DOHH2 (cell line): ENCODE measurements around the gene FUT7.

Experiments used
- H3F3A ChIP-seq: fragments of 200-600 bp; sonication (generic), shearing (Covaris generic); 2 replicates; pipeline ENCODE4 v1.6.0; 2016; ENCODE audit warnings: antibody characterized with exemption, mild to moderate bottlenecking; ENCODE audit not compliant: control insufficient read depth, insufficient read depth
- H3K27ac ChIP-seq: fragments of 200-600 bp; sonication (generic); 2 replicates; pipeline ENCODE4 v1.5.1; 2014; ENCODE audit warnings: low read depth, mild to moderate bottlenecking, low read length, moderate library complexity
- H3K27me3 ChIP-seq: fragments of 200-600 bp; sonication (generic); 2 replicates; pipeline ENCODE4 v1.6.1; 2014; ENCODE audit warnings: mild to moderate bottlenecking, low read length, mixed read lengths; ENCODE audit not compliant: control insufficient read depth
- H3K36me3 ChIP-seq: fragments of 200-600 bp; sonication (generic); 2 replicates; pipeline ENCODE4 v1.6.1; 2014; ENCODE audit warnings: mild to moderate bottlenecking, low read length, moderate library complexity, mixed read lengths; ENCODE audit not compliant: control insufficient read depth
- H3K4me1 ChIP-seq: fragments of 200-600 bp; sonication (generic); 2 replicates; pipeline ENCODE4 v1.6.1; 2014; ENCODE audit warnings: mild to moderate bottlenecking, low read length, mixed read lengths; ENCODE audit not compliant: control insufficient read depth
- H3K4me2 ChIP-seq: fragments of 200-600 bp; sonication (generic); 2 replicates; pipeline ENCODE4 v1.6.0; 2014; ENCODE audit warnings: mild to moderate bottlenecking, low read length, moderate library complexity
- H3K4me3 ChIP-seq: fragments of 200-600 bp; sonication (generic); 2 replicates; pipeline ENCODE4 v1.5.1; 2014; ENCODE audit warnings: mild to moderate bottlenecking, low read length, mixed read lengths
- H3K79me2 ChIP-seq: fragments of 200-600 bp; sonication (generic); 2 replicates; pipeline ENCODE4 v1.6.1; 2014; ENCODE audit warnings: mild to moderate bottlenecking, low read length, mixed read lengths; ENCODE audit not compliant: control insufficient read depth
- H3K9me2 ChIP-seq: fragments of 200-600 bp; sonication (generic); replicated peaks from 2 replicates; pipeline ENCODE4 v1.6.1; 2014; ENCODE audit warnings: mild to moderate bottlenecking, low read length, mixed read lengths; ENCODE audit not compliant: control insufficient read depth
- H3K9me3 ChIP-seq: fragments of 200-600 bp; sonication (generic); 2 replicates; pipeline ENCODE4 v1.6.1; 2014; ENCODE audit warnings: antibody characterized with exemption, low read length, mixed read lengths; ENCODE audit not compliant: control insufficient read depth, insufficient read depth
- H4K20me1 ChIP-seq: fragments of 200-600 bp; sonication (generic); 2 replicates; pipeline ENCODE4 v1.6.0; 2014; ENCODE audit warnings: low read depth, mild to moderate bottlenecking, antibody characterized with exemption, low read length, moderate library complexity; ENCODE audit not compliant: control insufficient read depth, insufficient read depth
- CTCF ChIP-seq: fragments of 200-600 bp; sonication (generic); IDR thresholded peaks from one replicate; pipeline ENCODE4 v1.5.1; 2014; ENCODE audit warnings: antibody characterized with exemption, mild to moderate bottlenecking, low read depth, low read length; ENCODE audit not compliant: poor library complexity, severe bottlenecking
- EZH2phosphoT487 ChIP-seq: fragments of 200-600 bp; sonication (generic); IDR thresholded peaks from 2 replicates; pipeline ENCODE4 v1.6.1; 2017; ENCODE audit warnings: borderline replicate concordance, mild to moderate bottlenecking, antibody characterized with exemption, low read length, moderate library complexity, mixed read lengths

The FUT7 gene

GRCh38 chr9:137014776-137015539 is 16.9 kb downstream of the FUT7 start:
- H3K36me3 ChIP-seq = no peaks in the 10 kb centered on the region
- H3F3A ChIP-seq = no peaks in the 10 kb centered on the region
- no peaks in the 10 kb centered on the region for H3K4me1 ChIP-seq
- H3K79me2 ChIP-seq = no peaks in the 10 kb centered on the region
- no peak for TF ChIP-seq EZH2phosphoT487
- H3K27me3 ChIP-seq = no peaks in the 10 kb centered on the region
- H3K9me3 ChIP-seq = no peaks in the 10 kb centered on the region
- H3K9me2 ChIP-seq = no peaks in the 10 kb centered on the region
- no peak overlapping the region for H3K4me2 ChIP-seq
- H4K20me1 ChIP-seq = no peaks in the 10 kb centered on the region
- no peak overlapping the region for H3K27ac ChIP-seq
- no peak overlapping the region for H3K4me3 ChIP-seq

GRCh38 chr9:137014166-137014565 is 17.7 kb downstream of the FUT7 start:
- H4K20me1 ChIP-seq = no peaks in the 10 kb centered on the region
- TF ChIP-seq EZH2phosphoT487 (no peak), CTCF (no peak)
- H3K27ac ChIP-seq = no peak overlapping the region
- no peaks in the 10 kb centered on the region for H3K27me3 ChIP-seq
- H3K4me2 ChIP-seq = no peak overlapping the region
- H3K4me1 ChIP-seq = no peaks in the 10 kb centered on the region
- H3K36me3 ChIP-seq = no peaks in the 10 kb centered on the region
- H3K9me3 ChIP-seq = no peaks in the 10 kb centered on the region
- H3F3A ChIP-seq = no peaks in the 10 kb centered on the region
- H3K9me2 ChIP-seq = no peaks in the 10 kb centered on the region
- H3K79me2 ChIP-seq = no peaks in the 10 kb centered on the region
- no peak overlapping the region for H3K4me3 ChIP-seq

DNA sequence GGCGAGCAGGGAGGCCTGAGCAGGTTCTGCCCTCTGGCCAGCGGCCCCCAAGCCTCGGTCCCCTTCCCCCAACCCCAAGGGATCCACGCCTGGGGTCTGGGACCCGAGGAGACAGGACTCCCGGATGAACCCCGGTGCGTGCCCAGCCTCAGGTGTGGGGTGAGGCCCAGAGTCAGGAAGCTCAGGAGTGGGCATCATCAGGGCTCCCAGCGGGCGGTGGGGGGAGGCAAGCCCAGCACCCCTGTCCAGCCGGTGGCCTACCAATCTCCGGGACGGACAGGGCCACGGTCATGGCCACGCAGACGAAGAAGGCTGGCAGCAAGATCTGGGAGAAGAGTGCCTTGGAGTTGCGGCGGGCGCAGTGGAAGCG is 18.3 kb downstream of the FUT7 start:
- H3K27me3 ChIP-seq = no peaks in the 10 kb centered on the region
- H3F3A ChIP-seq = no peaks in the 10 kb centered on the region
- no peak overlapping the region for H3K27ac ChIP-seq
- H3K9me3 ChIP-seq = no peaks in the 10 kb centered on the region
- no peaks in the 10 kb centered on the region for H3K79me2 ChIP-seq
- no peaks in the 10 kb centered on the region for H3K36me3 ChIP-seq
- no peak overlapping the region for H3K4me2 ChIP-seq
- no peak overlapping the region for H3K4me3 ChIP-seq
- TF ChIP-seq EZH2phosphoT487 = no peak
- TF ChIP-seq CTCF = no peak
- H3K9me2 ChIP-seq = no peaks in the 10 kb centered on the region
- no peaks in the 10 kb centered on the region for H4K20me1 ChIP-seq
- H3K4me1 ChIP-seq = peaks cover 4% of the 10 kb centered on the region; the same call in 1 of the 2 replicates
